Measurements from ENCODE around the gene MRTFA.
"Not testable (repeated sequence)": the region's sequence is repeated elsewhere in the genome, so short reads cannot be mapped to it uniquely, and the experiment has no call there.

Gene MRTFA

GRCh38 chr22:40636380-40637182 is at the start of gene MRTFA:
Gene MRTFA (minus strand): TSS chr22:40636719.
- peak; percentile 94 for DNase-seq (ENCODE audit: low read depth)

GRCh38 chr22:40685406-40685805 is 48.9 kb upstream of the MRTFA start:
- no peak for DNase-seq (ENCODE audit: low read depth)

GRCh38 chr22:40684728-40685127 is 48.2 kb upstream of the MRTFA start:
- no peak for DNase-seq (ENCODE audit: low read depth)

- DNase-seq (ENCODE audit: low read depth), result no peak
Observed at GRCh38 chr22:40681451-40681850, 44.9 kb upstream of the MRTFA start.

GRCh38 chr22:40680819-40681183 is 44.3 kb upstream of the MRTFA start:
- no peak for DNase-seq (ENCODE audit: low read depth)

GRCh38 chr22:40679964-40680818 is 43.7 kb upstream of the MRTFA start:
- DNase-seq (ENCODE audit: low read depth), result no peak

- no peak for DNase-seq (ENCODE audit: low read depth)
Observed at GRCh38 chr22:40679249-40679963, 42.9 kb upstream of the MRTFA start, which contains the start of gene MCHR1. Gene MCHR1 (plus strand): TSS chr22:40679484. CDS start chr22:40679653, 169 bp downstream.

GRCh38 chr22:40678493-40679248 is 42.2 kb upstream of the MRTFA start:
- no peak for DNase-seq (ENCODE audit: low read depth)

- no peak for DNase-seq (ENCODE audit: low read depth)
Observed at GRCh38 chr22:40676644-40677043, 40.1 kb upstream of the MRTFA start.

- not testable (repeated sequence) for DNase-seq (ENCODE audit: low read depth)
Observed at GRCh38 chr22:40676166-40676565, 39.6 kb upstream of the MRTFA start.

- DNase-seq (ENCODE audit: low read depth), result no peak
Observed at GRCh38 chr22:40674274-40674673, 37.8 kb upstream of the MRTFA start.

GRCh38 chr22:40673017-40673416 is 36.5 kb upstream of the MRTFA start:
- DNase-seq (ENCODE audit: low read depth), result no peak

- no peak for DNase-seq (ENCODE audit: low read depth)
Observed at GRCh38 chr22:40671796-40672360, 35.4 kb upstream of the MRTFA start.

- no peak for DNase-seq (ENCODE audit: low read depth)
Observed at GRCh38 chr22:40671369-40671768, 34.9 kb upstream of the MRTFA start.

GRCh38 chr22:40670058-40670457 is 33.5 kb upstream of the MRTFA start:
- DNase-seq (ENCODE audit: low read depth), result no peak

- no peak for DNase-seq (ENCODE audit: low read depth)
Observed at GRCh38 chr22:40668611-40669411, 32.3 kb upstream of the MRTFA start.

GRCh38 chr22:40666151-40666848 is 29.8 kb upstream of the MRTFA start:
- DNase-seq (ENCODE audit: low read depth), result no peak

GRCh38 chr22:40665312-40665711 is 28.8 kb upstream of the MRTFA start:
- DNase-seq (ENCODE audit: low read depth), result no peak

GRCh38 chr22:40661671-40662070 is 25.2 kb upstream of the MRTFA start:
- DNase-seq (ENCODE audit: low read depth), result no peak

GRCh38 chr22:40660730-40661129 is 24.2 kb upstream of the MRTFA start:
- DNase-seq (ENCODE audit: low read depth), result no peak

Measured in stimulated activated CD8-positive, alpha-beta memory T cell treated with anti-CD3 and anti-CD28 coated beads, Interleukin-15, amount 100 ng/mL, for 24 hours (primary cell).